ENCODE data around the gene NDUFAB1. TPM values are rescaled to one million over a fixed set of nuclear protein-coding genes. Genes with fewer than 3 reads are reported as not detected.
A peak's percentile ranks its signal among the peaks of the same experiment; 100 is the strongest.

NDUFAB1 gene
- total and polyA plus RNA-seq, 2 of the 13 experiments (the other 11 are each of a cell fraction or from before 2014, with no cell fraction given): 221 to 601 TPM

DNA sequence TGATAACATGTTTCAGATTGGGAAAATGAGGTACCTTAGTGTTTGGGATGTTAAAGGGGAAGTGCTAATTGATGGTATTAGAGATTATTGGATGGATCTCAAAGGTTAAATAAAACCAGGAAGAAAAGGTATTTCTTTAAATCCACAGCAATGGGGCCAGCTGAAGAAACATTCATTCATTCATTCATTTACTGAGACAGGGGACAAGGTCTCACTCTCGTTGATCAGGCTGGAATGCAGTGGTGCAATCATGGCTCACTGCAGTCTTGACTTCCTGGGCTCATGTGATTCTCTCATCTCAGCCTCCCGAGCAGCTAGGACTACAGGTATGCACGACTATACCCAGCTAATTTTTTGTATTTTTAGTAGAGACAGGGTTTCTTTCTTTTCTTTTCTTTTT, 58.7 kb downstream of the NDUFAB1 start (continued):
- TF ChIP-seq MZF1 (CRISPR knock-in tag; IDR thresholded peaks at IDR 0.05; ENCODE audit: borderline replicate concordance) (0 out of 2 replicates have a peak, but pooled peaks have one; percentile 9), CHD2 (IDR thresholded peaks at IDR 0.05; ENCODE audit: low read depth, low read length) (no peak), NKX3-1 (CRISPR knock-in tag; IDR thresholded peaks at IDR 0.05) (no peak), SMYD3 (CRISPR knock-in tag; IDR thresholded peaks at IDR 0.05) (no peak), MAFK (conservative IDR thresholded peaks at IDR 0.05 in 1 of 2, IDR thresholded peaks at IDR 0.05 in 1 of 2; ENCODE audit: low read length in 2 of 2) (no peak), ZNF333 (CRISPR knock-in tag; IDR thresholded peaks at IDR 0.05; ENCODE audit: borderline replicate concordance) (no peak), ZNF607 (CRISPR knock-in tag; IDR thresholded peaks at IDR 0.05; ENCODE audit: borderline replicate concordance) (no peak), SETDB1 (CRISPR knock-in tag; IDR thresholded peaks at IDR 0.05; ENCODE audit: borderline replicate concordance) (no peak), SIN3B (IDR thresholded peaks at IDR 0.05; ENCODE audit: low read length) (no peak), SNAPC2 (CRISPR knock-in tag; IDR thresholded peaks at IDR 0.05) (no peak), KLF6 (CRISPR knock-in tag; IDR thresholded peaks at IDR 0.05) (no peak; the same call in 1 of the 2 replicates)
- TF ChIP-seq, protein P1, sequence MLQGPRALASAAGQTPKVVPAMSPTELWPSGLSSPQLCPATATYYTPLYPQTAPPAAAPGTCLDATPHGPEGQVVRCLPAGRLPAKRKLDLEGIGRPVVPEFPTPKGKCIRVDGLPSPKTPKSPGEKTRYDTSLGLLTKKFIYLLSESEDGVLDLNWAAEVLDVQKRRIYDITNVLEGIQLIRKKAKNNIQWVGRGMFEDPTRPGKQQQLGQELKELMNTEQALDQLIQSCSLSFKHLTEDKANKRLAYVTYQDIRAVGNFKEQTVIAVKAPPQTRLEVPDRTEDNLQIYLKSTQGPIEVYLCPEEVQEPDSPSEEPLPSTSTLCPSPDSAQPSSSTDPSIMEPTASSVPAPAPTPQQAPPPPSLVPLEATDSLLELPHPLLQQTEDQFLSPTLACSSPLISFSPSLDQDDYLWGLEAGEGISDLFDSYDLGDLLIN (CRISPR knock-in tag; IDR thresholded peaks at IDR 0.05; ENCODE audit: borderline replicate concordance): no peak
- TF ChIP-seq, protein P2, sequence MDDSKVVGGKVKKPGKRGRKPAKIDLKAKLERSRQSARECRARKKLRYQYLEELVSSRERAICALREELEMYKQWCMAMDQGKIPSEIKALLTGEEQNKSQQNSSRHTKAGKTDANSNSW (CRISPR knock-in tag; IDR thresholded peaks at IDR 0.05; ENCODE audit: borderline replicate concordance): no peak
- TF ChIP-seq, protein P3, sequence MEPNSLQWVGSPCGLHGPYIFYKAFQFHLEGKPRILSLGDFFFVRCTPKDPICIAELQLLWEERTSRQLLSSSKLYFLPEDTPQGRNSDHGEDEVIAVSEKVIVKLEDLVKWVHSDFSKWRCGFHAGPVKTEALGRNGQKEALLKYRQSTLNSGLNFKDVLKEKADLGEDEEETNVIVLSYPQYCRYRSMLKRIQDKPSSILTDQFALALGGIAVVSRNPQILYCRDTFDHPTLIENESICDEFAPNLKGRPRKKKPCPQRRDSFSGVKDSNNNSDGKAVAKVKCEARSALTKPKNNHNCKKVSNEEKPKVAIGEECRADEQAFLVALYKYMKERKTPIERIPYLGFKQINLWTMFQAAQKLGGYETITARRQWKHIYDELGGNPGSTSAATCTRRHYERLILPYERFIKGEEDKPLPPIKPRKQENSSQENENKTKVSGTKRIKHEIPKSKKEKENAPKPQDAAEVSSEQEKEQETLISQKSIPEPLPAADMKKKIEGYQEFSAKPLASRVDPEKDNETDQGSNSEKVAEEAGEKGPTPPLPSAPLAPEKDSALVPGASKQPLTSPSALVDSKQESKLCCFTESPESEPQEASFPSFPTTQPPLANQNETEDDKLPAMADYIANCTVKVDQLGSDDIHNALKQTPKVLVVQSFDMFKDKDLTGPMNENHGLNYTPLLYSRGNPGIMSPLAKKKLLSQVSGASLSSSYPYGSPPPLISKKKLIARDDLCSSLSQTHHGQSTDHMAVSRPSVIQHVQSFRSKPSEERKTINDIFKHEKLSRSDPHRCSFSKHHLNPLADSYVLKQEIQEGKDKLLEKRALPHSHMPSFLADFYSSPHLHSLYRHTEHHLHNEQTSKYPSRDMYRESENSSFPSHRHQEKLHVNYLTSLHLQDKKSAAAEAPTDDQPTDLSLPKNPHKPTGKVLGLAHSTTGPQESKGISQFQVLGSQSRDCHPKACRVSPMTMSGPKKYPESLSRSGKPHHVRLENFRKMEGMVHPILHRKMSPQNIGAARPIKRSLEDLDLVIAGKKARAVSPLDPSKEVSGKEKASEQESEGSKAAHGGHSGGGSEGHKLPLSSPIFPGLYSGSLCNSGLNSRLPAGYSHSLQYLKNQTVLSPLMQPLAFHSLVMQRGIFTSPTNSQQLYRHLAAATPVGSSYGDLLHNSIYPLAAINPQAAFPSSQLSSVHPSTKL (CRISPR knock-in tag; IDR thresholded peaks at IDR 0.05): peak; percentile 67
- TF ChIP-seq, protein P4, sequence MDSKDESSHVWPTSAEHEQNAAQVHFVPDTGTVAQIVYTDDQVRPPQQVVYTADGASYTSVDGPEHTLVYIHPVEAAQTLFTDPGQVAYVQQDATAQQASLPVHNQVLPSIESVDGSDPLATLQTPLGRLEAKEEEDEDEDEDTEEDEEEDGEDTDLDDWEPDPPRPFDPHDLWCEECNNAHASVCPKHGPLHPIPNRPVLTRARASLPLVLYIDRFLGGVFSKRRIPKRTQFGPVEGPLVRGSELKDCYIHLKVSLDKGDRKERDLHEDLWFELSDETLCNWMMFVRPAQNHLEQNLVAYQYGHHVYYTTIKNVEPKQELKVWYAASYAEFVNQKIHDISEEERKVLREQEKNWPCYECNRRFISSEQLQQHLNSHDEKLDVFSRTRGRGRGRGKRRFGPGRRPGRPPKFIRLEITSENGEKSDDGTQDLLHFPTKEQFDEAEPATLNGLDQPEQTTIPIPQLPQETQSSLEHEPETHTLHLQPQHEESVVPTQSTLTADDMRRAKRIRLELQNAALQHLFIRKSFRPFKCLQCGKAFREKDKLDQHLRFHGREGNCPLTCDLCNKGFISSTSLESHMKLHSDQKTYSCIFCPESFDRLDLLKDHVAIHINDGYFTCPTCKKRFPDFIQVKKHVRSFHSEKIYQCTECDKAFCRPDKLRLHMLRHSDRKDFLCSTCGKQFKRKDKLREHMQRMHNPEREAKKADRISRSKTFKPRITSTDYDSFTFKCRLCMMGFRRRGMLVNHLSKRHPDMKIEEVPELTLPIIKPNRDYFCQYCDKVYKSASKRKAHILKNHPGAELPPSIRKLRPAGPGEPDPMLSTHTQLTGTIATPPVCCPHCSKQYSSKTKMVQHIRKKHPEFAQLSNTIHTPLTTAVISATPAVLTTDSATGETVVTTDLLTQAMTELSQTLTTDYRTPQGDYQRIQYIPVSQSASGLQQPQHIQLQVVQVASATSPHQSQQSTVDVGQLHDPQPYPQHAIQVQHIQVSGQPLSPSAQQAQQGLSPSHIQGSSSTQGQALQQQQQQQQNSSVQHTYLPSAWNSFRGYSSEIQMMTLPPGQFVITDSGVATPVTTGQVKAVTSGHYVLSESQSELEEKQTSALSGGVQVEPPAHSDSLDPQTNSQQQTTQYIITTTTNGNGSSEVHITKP (CRISPR knock-in tag; IDR thresholded peaks at IDR 0.05; ENCODE audit: low read depth): no peak
- TF ChIP-seq, protein P5, sequence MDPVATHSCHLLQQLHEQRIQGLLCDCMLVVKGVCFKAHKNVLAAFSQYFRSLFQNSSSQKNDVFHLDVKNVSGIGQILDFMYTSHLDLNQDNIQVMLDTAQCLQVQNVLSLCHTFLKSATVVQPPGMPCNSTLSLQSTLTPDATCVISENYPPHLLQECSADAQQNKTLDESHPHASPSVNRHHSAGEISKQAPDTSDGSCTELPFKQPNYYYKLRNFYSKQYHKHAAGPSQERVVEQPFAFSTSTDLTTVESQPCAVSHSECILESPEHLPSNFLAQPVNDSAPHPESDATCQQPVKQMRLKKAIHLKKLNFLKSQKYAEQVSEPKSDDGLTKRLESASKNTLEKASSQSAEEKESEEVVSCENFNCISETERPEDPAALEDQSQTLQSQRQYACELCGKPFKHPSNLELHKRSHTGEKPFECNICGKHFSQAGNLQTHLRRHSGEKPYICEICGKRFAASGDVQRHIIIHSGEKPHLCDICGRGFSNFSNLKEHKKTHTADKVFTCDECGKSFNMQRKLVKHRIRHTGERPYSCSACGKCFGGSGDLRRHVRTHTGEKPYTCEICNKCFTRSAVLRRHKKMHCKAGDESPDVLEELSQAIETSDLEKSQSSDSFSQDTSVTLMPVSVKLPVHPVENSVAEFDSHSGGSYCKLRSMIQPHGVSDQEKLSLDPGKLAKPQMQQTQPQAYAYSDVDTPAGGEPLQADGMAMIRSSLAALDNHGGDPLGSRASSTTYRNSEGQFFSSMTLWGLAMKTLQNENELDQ (CRISPR knock-in tag; IDR thresholded peaks at IDR 0.05; ENCODE audit: borderline replicate concordance): no peak

Measured in HepG2 (cell line).